Measurements from ENCODE around the gene CCDC159. TPM values are rescaled to one million over a fixed set of nuclear protein-coding genes. Genes with fewer than 3 reads are reported as not detected.
"Not testable (repeated sequence)": the region's sequence is repeated elsewhere in the genome, so short reads cannot be mapped to it uniquely, and the experiment has no call there.

Gene CCDC159, protein sequence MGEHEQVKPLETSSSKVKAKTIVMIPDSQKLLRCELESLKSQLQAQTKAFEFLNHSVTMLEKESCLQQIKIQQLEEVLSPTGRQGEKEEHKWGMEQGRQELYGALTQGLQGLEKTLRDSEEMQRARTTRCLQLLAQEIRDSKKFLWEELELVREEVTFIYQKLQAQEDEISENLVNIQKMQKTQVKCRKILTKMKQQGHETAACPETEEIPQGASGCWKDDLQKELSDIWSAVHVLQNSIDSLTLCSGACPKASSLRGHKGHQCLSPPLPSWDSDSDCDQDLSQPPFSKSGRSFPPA
- 7.8 TPM for total RNA-seq

DNA sequence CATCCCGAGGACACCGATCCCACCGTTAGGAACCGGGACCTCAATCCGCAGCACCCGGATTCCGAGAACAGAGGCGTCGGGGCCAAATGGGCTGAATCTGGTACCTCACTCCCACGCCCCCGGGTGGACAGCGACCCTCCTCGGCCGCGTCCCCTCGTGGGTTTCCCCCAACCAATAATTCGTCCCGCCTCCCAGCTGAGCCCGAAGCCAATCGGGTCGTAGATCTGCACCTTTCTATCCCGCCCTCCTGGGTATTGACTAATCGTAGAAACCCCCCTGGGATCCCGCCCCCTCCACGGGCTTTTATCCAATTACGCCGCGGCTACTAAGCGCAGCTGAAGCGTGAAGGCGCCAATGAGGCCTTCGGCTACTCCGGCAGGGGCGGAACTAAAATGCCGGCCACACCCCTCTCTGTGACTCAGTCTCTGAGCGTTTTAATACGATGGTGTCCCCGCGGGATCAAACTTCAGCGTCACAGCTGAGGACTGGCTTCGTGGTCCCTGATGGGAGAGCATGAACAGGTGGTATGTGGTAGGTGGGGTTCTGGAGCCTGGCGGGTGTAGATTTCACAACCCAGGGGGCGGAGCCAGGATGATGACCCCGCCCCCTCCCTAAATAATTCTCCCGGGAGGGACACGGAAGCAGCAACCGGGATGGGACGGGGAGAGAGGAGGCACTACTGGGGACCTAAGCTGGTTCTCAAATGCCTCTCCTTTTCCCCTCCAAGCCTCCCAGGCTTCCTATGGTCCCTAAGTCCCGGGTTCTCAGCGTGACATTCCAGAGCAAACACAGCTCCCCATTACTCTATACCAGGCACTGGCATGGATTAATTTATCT is at the start of gene CCDC159, which contains the start of gene TMEM205:
CCDC159 (plus strand) TSS at position 416 of the 837 bp plus-strand sequence; CDS start at position 504, 88 bp downstream.
TMEM205 (minus strand) TSS at position 165 of the 837 bp plus-strand sequence. CDS start 649 bp downstream, outside the sequence.
- peaks cover 19 to 23% (median 21%) of the 10 kb centered on the region in 3 donors for H3K4me1 ChIP-seq (ENCODE audit: control insufficient read depth in 3 of 3, insufficient read depth in 3 of 3, low read length in 3 of 3)
- H3K27ac ChIP-seq (ENCODE audit: low read depth, low read length) = peak within 1 kb of the TSS; percentile 85
- H3K36me3 ChIP-seq (ENCODE audit: control insufficient read depth in 3 of 3, insufficient read depth in 3 of 3, low read length in 3 of 3) = peaks cover 6 to 13% (median 9%) of the 10 kb centered on the region in 3 donors
- H3K9me3 ChIP-seq (ENCODE audit: control insufficient read depth in 3 of 3, low read length in 3 of 3) = peaks cover 0 to 2% (median 1%) of the 10 kb centered on the region in 3 donors
- peak within 1 kb of the TSS; percentile 93 to 96 (median 95) for H3K4me3 ChIP-seq (ENCODE audit: low read length in 3 of 3)
- H3K27me3 ChIP-seq (ENCODE audit: control insufficient read depth in 3 of 3, insufficient read depth in 3 of 3, low read length in 3 of 3) = no peaks in the 10 kb centered on the region
- H3K9ac ChIP-seq (ENCODE audit: low read depth in 1 of 3, low read length in 3 of 3) = peak within 1 kb of the TSS; percentile 80 to 94 (median 94)

- Histone ChIP-seq H3K27me3 (ENCODE audit: control insufficient read depth in 3 of 3, insufficient read depth in 3 of 3, low read length in 3 of 3) (peaks cover 7 to 9% (median 8%) of the 10 kb centered on the region in 3 donors), H3K36me3 (ENCODE audit: control insufficient read depth in 3 of 3, insufficient read depth in 3 of 3, low read length in 3 of 3) (no peaks in the 10 kb centered on the region), H3K9me3 (ENCODE audit: control insufficient read depth in 3 of 3, low read length in 3 of 3) (no peaks in the 10 kb centered on the region), H3K4me3 (ENCODE audit: low read length in 3 of 3) (no peak overlapping the region), H3K27ac (ENCODE audit: low read depth, low read length) (no peak overlapping the region), H3K9ac (ENCODE audit: low read depth in 1 of 3, low read length in 3 of 3) (no peak overlapping the region), H3K4me1 (ENCODE audit: control insufficient read depth in 3 of 3, insufficient read depth in 3 of 3, low read length in 3 of 3) (no peaks in the 10 kb centered on the region)
Observed at GRCh38 chr19:11299946-11300810, 46.1 kb upstream of the CCDC159 start.

GRCh38 chr19:11300811-11301120 is 45.6 kb upstream of the CCDC159 start:
- Histone ChIP-seq H3K4me3 (ENCODE audit: low read length in 3 of 3) (no peak overlapping the region), H3K27me3 (ENCODE audit: control insufficient read depth in 3 of 3, insufficient read depth in 3 of 3, low read length in 3 of 3) (peaks cover 3 to 9% (median 7%) of the 10 kb centered on the region in 3 donors), H3K9me3 (ENCODE audit: control insufficient read depth in 3 of 3, low read length in 3 of 3) (no peaks in the 10 kb centered on the region), H3K9ac (ENCODE audit: low read depth in 1 of 3, low read length in 3 of 3) (no peak overlapping the region), H3K4me1 (ENCODE audit: control insufficient read depth in 3 of 3, insufficient read depth in 3 of 3, low read length in 3 of 3) (no peaks in the 10 kb centered on the region), H3K27ac (ENCODE audit: low read depth, low read length) (no peak overlapping the region), H3K36me3 (ENCODE audit: control insufficient read depth in 3 of 3, insufficient read depth in 3 of 3, low read length in 3 of 3) (no peaks in the 10 kb centered on the region)

DNA sequence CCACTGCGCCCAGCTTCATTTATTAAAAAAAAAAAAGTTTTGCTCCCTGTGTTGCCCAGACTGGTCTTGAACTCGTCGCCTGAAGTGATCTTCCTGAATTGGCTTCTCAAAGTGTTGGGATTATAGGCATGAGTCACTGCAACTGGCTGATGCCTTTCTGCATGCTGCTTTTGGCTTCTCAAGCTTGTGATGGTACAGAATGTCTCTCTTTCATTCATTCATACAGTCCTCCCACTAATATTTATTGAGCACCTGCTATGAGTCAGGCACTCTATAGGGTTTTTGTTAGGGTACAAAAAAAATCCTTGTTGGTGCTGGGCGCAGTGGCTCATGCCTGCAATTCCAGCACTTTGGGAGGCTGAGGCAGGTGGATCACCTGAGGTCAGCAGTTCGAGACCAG is 41.4 kb upstream of the CCDC159 start:
- H3K9me3 ChIP-seq (ENCODE audit: control insufficient read depth in 3 of 3, low read length in 3 of 3) = no peaks in the 10 kb centered on the region
- H3K27ac ChIP-seq (ENCODE audit: low read depth, low read length) = no peak overlapping the region
- H3K27me3 ChIP-seq (ENCODE audit: control insufficient read depth in 3 of 3, insufficient read depth in 3 of 3, low read length in 3 of 3) = peaks cover 0 to 9% (median 8%) of the 10 kb centered on the region in 3 donors
- no peaks in the 10 kb centered on the region for H3K4me1 ChIP-seq (ENCODE audit: control insufficient read depth in 3 of 3, insufficient read depth in 3 of 3, low read length in 3 of 3)
- no peaks in the 10 kb centered on the region for H3K36me3 ChIP-seq (ENCODE audit: control insufficient read depth in 3 of 3, insufficient read depth in 3 of 3, low read length in 3 of 3)
- no peak overlapping the region for H3K4me3 ChIP-seq (ENCODE audit: low read length in 3 of 3)
- no peak overlapping the region for H3K9ac ChIP-seq (ENCODE audit: low read depth in 1 of 3, low read length in 3 of 3)

GRCh38 chr19:11306337-11306736 is 40.0 kb upstream of the CCDC159 start:
- Histone ChIP-seq H3K9me3 (ENCODE audit: control insufficient read depth in 3 of 3, low read length in 3 of 3) (no peaks in the 10 kb centered on the region), H3K9ac (ENCODE audit: low read depth in 1 of 3, low read length in 3 of 3) (no peak overlapping the region), H3K4me3 (ENCODE audit: low read length in 3 of 3) (no peak overlapping the region), H3K4me1 (ENCODE audit: control insufficient read depth in 3 of 3, insufficient read depth in 3 of 3, low read length in 3 of 3) (no peaks in the 10 kb centered on the region), H3K27me3 (ENCODE audit: control insufficient read depth in 3 of 3, insufficient read depth in 3 of 3, low read length in 3 of 3) (peaks cover 0 to 9% (median 5%) of the 10 kb centered on the region in 3 donors), H3K27ac (ENCODE audit: low read depth, low read length) (no peak overlapping the region), H3K36me3 (ENCODE audit: control insufficient read depth in 3 of 3, insufficient read depth in 3 of 3, low read length in 3 of 3) (no peaks in the 10 kb centered on the region)

DNA sequence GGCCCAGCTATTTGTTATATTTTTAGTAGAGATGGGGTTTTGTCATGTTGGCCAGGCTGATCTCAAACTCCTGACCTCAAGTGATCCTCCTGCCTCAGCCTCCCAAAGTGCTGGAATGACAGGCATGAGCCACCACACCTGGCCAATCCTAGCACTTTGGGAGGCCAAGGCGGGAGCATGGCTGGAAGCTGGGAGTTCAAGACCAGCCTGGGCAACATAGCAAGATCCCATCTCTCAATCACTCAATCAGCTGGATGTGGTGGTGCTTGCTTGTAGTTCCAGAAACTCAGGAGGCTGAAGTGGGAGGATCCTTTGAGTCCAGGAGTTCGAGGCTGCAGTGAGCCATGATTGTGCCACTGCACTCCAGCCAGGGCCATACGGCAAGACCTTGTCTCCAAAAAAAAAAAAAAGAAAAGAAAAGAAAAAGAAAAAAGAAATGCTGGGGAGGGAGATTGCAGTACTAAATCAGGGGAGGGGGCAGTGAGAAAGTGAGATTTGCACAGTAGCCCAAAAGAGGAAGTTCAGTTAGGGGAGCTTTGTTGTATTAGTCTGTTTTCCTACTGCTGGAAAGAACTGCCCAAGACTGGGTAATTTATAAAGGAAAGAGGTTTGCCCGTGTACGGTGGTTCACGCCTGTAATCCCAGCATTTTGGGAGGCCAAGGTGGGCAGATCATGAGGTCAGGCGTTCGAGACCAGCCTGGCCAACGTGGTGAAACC is 25.9 kb upstream of the CCDC159 start:
- not testable (repeated sequence) for H3K4me3 ChIP-seq (ENCODE audit: low read length in 3 of 3); H3K9me3 ChIP-seq (ENCODE audit: control insufficient read depth in 3 of 3, low read length in 3 of 3); H3K9ac ChIP-seq (ENCODE audit: low read depth in 1 of 3, low read length in 3 of 3); H3K27ac ChIP-seq (ENCODE audit: low read depth, low read length); H3K27me3 ChIP-seq (ENCODE audit: control insufficient read depth in 3 of 3, insufficient read depth in 3 of 3, low read length in 3 of 3); H3K36me3 ChIP-seq (ENCODE audit: control insufficient read depth in 3 of 3, insufficient read depth in 3 of 3, low read length in 3 of 3)
- H3K4me1 ChIP-seq (ENCODE audit: control insufficient read depth in 3 of 3, insufficient read depth in 3 of 3, low read length in 3 of 3) = peaks cover 7 to 12% (median 11%) of the 10 kb centered on the region in 3 donors

GRCh38 chr19:11321191-11322126 is 24.9 kb upstream of the CCDC159 start:
- Histone ChIP-seq H3K4me3 (ENCODE audit: low read length in 3 of 3) (no peak overlapping the region), H3K4me1 (ENCODE audit: control insufficient read depth in 3 of 3, insufficient read depth in 3 of 3, low read length in 3 of 3) (peaks cover 7 to 12% (median 11%) of the 10 kb centered on the region in 3 donors), H3K36me3 (ENCODE audit: control insufficient read depth in 3 of 3, insufficient read depth in 3 of 3, low read length in 3 of 3) (peaks cover under 1 to 6% (median 3%) of the 10 kb centered on the region in 3 donors), H3K27me3 (ENCODE audit: control insufficient read depth in 3 of 3, insufficient read depth in 3 of 3, low read length in 3 of 3) (peaks cover 0 to 4% (median 2%) of the 10 kb centered on the region in 3 donors), H3K9ac (ENCODE audit: low read depth in 1 of 3, low read length in 3 of 3) (no peak overlapping the region), H3K27ac (ENCODE audit: low read depth, low read length) (no peak overlapping the region), H3K9me3 (ENCODE audit: control insufficient read depth in 3 of 3, low read length in 3 of 3) (no peaks in the 10 kb centered on the region)

GRCh38 chr19:11322269-11323024 is 23.9 kb upstream of the CCDC159 start:
- peaks cover 7 to 12% (median 11%) of the 10 kb centered on the region in 3 donors for H3K4me1 ChIP-seq (ENCODE audit: control insufficient read depth in 3 of 3, insufficient read depth in 3 of 3, low read length in 3 of 3)
- H3K9me3 ChIP-seq (ENCODE audit: control insufficient read depth in 3 of 3, low read length in 3 of 3) = no peaks in the 10 kb centered on the region
- H3K27me3 ChIP-seq (ENCODE audit: control insufficient read depth in 3 of 3, insufficient read depth in 3 of 3, low read length in 3 of 3) = peaks cover 0 to 2% (median 0%) of the 10 kb centered on the region in 3 donors
- H3K9ac ChIP-seq (ENCODE audit: low read depth in 1 of 3, low read length in 3 of 3) = peak overlapping the region in 1 of 3 donors; percentile 6
- peak overlapping the region; percentile 11 for H3K27ac ChIP-seq (ENCODE audit: low read depth, low read length)
- H3K4me3 ChIP-seq (ENCODE audit: low read length in 3 of 3) = no peak overlapping the region
- H3K36me3 ChIP-seq (ENCODE audit: control insufficient read depth in 3 of 3, insufficient read depth in 3 of 3, low read length in 3 of 3) = peaks cover 6 to 10% (median 9%) of the 10 kb centered on the region in 3 donors
